H9 (cell line): ENCODE data around the gene ALG14. TPM values are rescaled to one million over a fixed set of nuclear protein-coding genes. Genes with fewer than 3 reads are reported as not detected.

Source experiments
- DNase-seq: peaks from one replicate; pipeline ENCODE4 v3.0.0-alpha.2; 2017
- H2AFZ ChIP-seq: one replicate; pipeline ENCODE4 v1.6.1; 2013; ENCODE audit warnings: mild to moderate bottlenecking, low read length, control low read depth, moderate library complexity
- H2AK5ac ChIP-seq: 2 replicates; pipeline ENCODE4 v1.6.1; 2013; ENCODE audit warnings: low read length, control low read depth, mixed read lengths; ENCODE audit not compliant: insufficient read length
- H2BK120ac ChIP-seq: one replicate; pipeline ENCODE4 v1.6.1; 2013; ENCODE audit warnings: low read depth, mild to moderate bottlenecking, low read length, control low read depth, inconsistent platforms; ENCODE audit not compliant: poor library complexity, severe bottlenecking
- H2BK12ac ChIP-seq: 2 replicates; pipeline ENCODE4 v1.6.1; 2013; ENCODE audit warnings: low read length, control low read depth, mixed read lengths, low read depth; ENCODE audit not compliant: insufficient read length
- H2BK15ac ChIP-seq: 2 replicates; pipeline ENCODE4 v1.6.1; 2013; ENCODE audit warnings: low read depth, low read length, control low read depth
- H2BK20ac ChIP-seq: one replicate; pipeline ENCODE4 v1.6.1; 2013; ENCODE audit warnings: low read depth, mild to moderate bottlenecking, low read length, control low read depth, inconsistent platforms; ENCODE audit not compliant: poor library complexity, severe bottlenecking
- H2BK5ac ChIP-seq: 2 replicates; pipeline ENCODE4 v1.6.1; 2013; ENCODE audit warnings: low read length, control low read depth, mixed read lengths; ENCODE audit not compliant: insufficient read length
- H3K14ac ChIP-seq: 2 replicates; pipeline ENCODE4 v1.6.1; 2013; ENCODE audit warnings: low read length, control low read depth; ENCODE audit not compliant: insufficient read depth
- H3K18ac ChIP-seq: 2 replicates; pipeline ENCODE4 v1.6.1; 2013; ENCODE audit warnings: low read depth, mild to moderate bottlenecking, mixed read lengths, low read length, control low read depth; ENCODE audit not compliant: insufficient read length
- H3K23ac ChIP-seq: 2 replicates; pipeline ENCODE4 v1.6.1; 2013; ENCODE audit warnings: low read length, control low read depth, mixed read lengths, low read depth; ENCODE audit not compliant: insufficient read length
- H3K23me2 ChIP-seq: 2 replicates; pipeline ENCODE4 v1.6.1; 2013; ENCODE audit warnings: low read depth, mild to moderate bottlenecking, mixed read lengths, low read length, control low read depth; ENCODE audit not compliant: insufficient read length, poor library complexity, severe bottlenecking
- H3K27ac ChIP-seq: 2 replicates; pipeline ENCODE4 v1.5.1; 2013; ENCODE audit warnings: low read length, control low read depth, mixed read lengths, low read depth; ENCODE audit not compliant: insufficient read length
- H3K27me3 ChIP-seq: 2 replicates; pipeline ENCODE4 v1.6.1; 2013; ENCODE audit warnings: low read length, control low read depth, inconsistent platforms; ENCODE audit not compliant: insufficient read depth
- H3K4ac ChIP-seq: 2 replicates; pipeline ENCODE4 v1.6.1; 2013; ENCODE audit warnings: low read depth, mild to moderate bottlenecking, control low read depth, inconsistent platforms, low read length, moderate library complexity
- H3K4me1 ChIP-seq: 2 replicates; pipeline ENCODE4 v1.6.1; 2013; ENCODE audit warnings: low read length, control low read depth, inconsistent platforms; ENCODE audit not compliant: insufficient read depth
- H3K4me2 ChIP-seq: 2 replicates; pipeline ENCODE4 v1.6.1; 2013; ENCODE audit warnings: low read length, control low read depth, mixed read lengths; ENCODE audit not compliant: insufficient read length, insufficient read depth
- H3K56ac ChIP-seq: 2 replicates; pipeline ENCODE4 v1.6.1; 2013; ENCODE audit warnings: low read depth, mild to moderate bottlenecking, mixed read lengths, low read length, control low read depth; ENCODE audit not compliant: insufficient read length
- H3K79me1 ChIP-seq: 2 replicates; pipeline ENCODE4 v1.6.1; 2013; ENCODE audit warnings: low read depth, mild to moderate bottlenecking, moderate library complexity, low read length, control low read depth, inconsistent platforms; ENCODE audit not compliant: insufficient read depth, poor library complexity, severe bottlenecking
- H3K79me2 ChIP-seq: 2 replicates; pipeline ENCODE4 v1.6.1; 2013; ENCODE audit warnings: low read length, control low read depth, inconsistent platforms; ENCODE audit not compliant: insufficient read depth
- H3K9ac ChIP-seq: 2 replicates; pipeline ENCODE4 v1.6.1; 2013; ENCODE audit warnings: low read length, control low read depth, mixed read lengths; ENCODE audit not compliant: insufficient read length; ENCODE audit errors: extremely low read depth
- H3K9me3 ChIP-seq: one replicate; pipeline ENCODE4 v1.6.1; 2013; ENCODE audit warnings: low read depth, low read length, inconsistent platforms; ENCODE audit not compliant: control insufficient read depth
- H3T11ph ChIP-seq: one replicate; pipeline ENCODE4 v1.6.1; 2013; ENCODE audit warnings: mild to moderate bottlenecking, low read length, control low read depth, inconsistent platforms
- H4K20me1 ChIP-seq: one replicate; pipeline ENCODE4 v1.6.1; 2013; ENCODE audit not compliant: control insufficient read depth, insufficient read length, insufficient read depth
- H4K5ac ChIP-seq: 2 replicates; pipeline ENCODE4 v1.6.1; 2013; ENCODE audit warnings: low read depth, mild to moderate bottlenecking, mixed read lengths, low read length, control low read depth; ENCODE audit not compliant: insufficient read length
- H4K8ac ChIP-seq: replicated peaks from 2 replicates; pipeline ENCODE4 v1.6.1; 2013; ENCODE audit warnings: low read length, control low read depth, mixed read lengths, low read depth; ENCODE audit not compliant: insufficient read length
- H4K91ac ChIP-seq: 2 replicates; pipeline ENCODE4 v1.6.1; 2013; ENCODE audit warnings: low read depth, mild to moderate bottlenecking, moderate library complexity, mixed read lengths, low read length, control low read depth; ENCODE audit not compliant: insufficient read length
- H3K27ac Mint-ChIP-seq, 3 experiments: 2 replicates in 2 of 3; 3 replicates in 1 of 3; pipeline ENCODE4 v1.8.0; 2020 to 2021; ENCODE audit warnings: mixed read lengths in 3 of 3, mild to moderate bottlenecking in 1 of 3, moderate library complexity in 1 of 3
- H3K27me3 Mint-ChIP-seq: 2 replicates; pipeline ENCODE4 v1.8.0; 2021; ENCODE audit warnings: low read depth, mild to moderate bottlenecking, moderate library complexity, mixed read lengths
- H3K36me3 Mint-ChIP-seq, 3 experiments: 2 replicates in 2 of 3; 3 replicates in 1 of 3; pipeline ENCODE4 v1.8.0; 2020 to 2021; ENCODE audit warnings: low read depth in 3 of 3, mixed read lengths in 3 of 3; ENCODE audit not compliant: insufficient read depth in 1 of 3
- H3K4me1 Mint-ChIP-seq, 2 experiments: 2 replicates each; pipeline ENCODE4 v1.8.0; 2020; ENCODE audit warnings: mixed read lengths in 2 of 2
- H3K4me3 Mint-ChIP-seq, 2 experiments: 2 replicates in 1 of 2; 3 replicates in 1 of 2; pipeline ENCODE4 v1.8.0; 2020 to 2021; ENCODE audit warnings: mild to moderate bottlenecking in 2 of 2, mixed read lengths in 2 of 2, moderate library complexity in 1 of 2
- H3K9me3 Mint-ChIP-seq, 2 experiments: 2 replicates in 1 of 2; 3 replicates in 1 of 2; pipeline ENCODE4 v1.8.0; 2020; ENCODE audit warnings: mild to moderate bottlenecking in 2 of 2, mixed read lengths in 2 of 2, moderate library complexity in 1 of 2
- WGBS: extraction: QIAGEN DNeasy Blood & Tissue Kit; methylation state at CpG from one replicate; pipeline ENCODE4 v1.1.7; 2013; ENCODE audit warnings: missing lambda C conversion rate, low lambda C conversion rate, mixed read lengths; ENCODE audit not compliant: insufficient read length; ENCODE audit errors: extremely low coverage; 5-methylcytosine and 5-hydroxymethylcytosine counted together
- long read RNA-seq: library from polyadenylated mRNA; unstranded; transcript quantifications from one replicate; pipeline ENCODE4 v2.0.0, GENCODE V29; 2020
- total RNA-seq: library from RNA; stranded (reverse); gene quantifications from 2 replicates; pipeline ENCODE4 v1.2.1, GENCODE V29; 2021
- TF ChIP-seq, protein P1 (sequence below): fragments of 200-600 bp; sonication (generic); conservative IDR thresholded peaks from 3 replicates; pipeline ENCODE4 v1.8.0; 2021; ENCODE audit warnings: antibody characterized with exemption, mild to moderate bottlenecking

ALG14 gene
- 2.5 and 2.7 TPM in 2 replicates for total RNA-seq
- long read RNA-seq, full-length matches to known transcripts, result 17 of 19 reads
- long read RNA-seq, partial matches to known transcripts, result 0 of 19 reads
- long read RNA-seq, other reads (novel, unspliced or antisense), result 2 of 19 reads

DNA sequence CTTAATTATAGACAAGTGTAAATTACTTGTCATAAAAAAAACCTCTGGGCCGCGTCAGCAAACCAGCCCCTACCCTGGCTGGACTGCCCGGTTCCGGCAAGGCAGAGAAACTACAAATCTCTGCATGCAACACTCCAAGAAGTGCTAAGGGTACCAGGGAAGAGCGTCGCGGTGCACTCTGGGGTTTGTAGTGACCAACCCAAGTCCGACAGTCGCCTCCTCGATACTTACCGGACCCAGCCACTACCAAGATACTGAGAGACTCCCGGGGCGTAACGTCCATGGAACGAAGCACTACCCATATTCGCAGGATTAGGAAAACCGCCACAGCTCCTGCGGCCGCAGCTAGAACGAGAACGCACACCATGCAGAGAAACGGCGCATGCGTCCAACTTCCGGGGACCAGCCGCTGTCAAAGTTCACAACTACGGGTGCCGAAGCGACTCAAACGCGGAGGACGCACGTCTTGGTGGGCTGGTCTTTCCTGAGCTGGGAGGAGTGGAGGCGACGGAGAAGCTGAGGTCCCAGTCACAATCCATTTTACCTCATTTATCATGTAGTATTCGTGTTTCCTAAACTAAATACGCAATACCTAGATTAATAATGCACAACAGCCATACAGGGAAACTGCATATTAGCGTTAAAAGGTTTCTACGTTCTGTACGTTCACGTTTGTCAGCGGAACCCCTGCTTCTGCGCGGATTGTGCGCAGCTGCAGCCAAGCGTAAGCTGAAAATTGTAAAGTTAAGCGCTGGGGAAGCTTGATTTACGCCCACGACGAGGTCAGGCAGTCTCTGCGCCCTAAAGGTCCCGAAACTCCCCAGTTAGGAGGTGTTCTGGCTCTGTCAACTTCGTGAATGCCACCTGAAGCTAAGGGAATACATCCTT, at the start of gene ALG14:
Gene ALG14, minus strand, starts transcription at position 420 of the 888 bp plus-strand sequence. Its CDS starts 53 bp downstream, at position 367.
- Histone ChIP-seq H4K91ac (no peak within 1 kb of the TSS), H3K27me3 (no peaks in the 10 kb centered on the region), H3K79me1 (no peaks in the 10 kb centered on the region), H3K9ac (peak within 1 kb of the TSS; percentile 17), H3K23ac (no peak within 1 kb of the TSS), H3K23me2 (peaks cover 4% of the 10 kb centered on the region), H3K14ac (no peak within 1 kb of the TSS), H3K27ac (no peak within 1 kb of the TSS), H3K9me3 (no peaks in the 10 kb centered on the region), H4K5ac (no peak within 1 kb of the TSS), H3K79me2 (no peaks in the 10 kb centered on the region), H3K56ac (no peak within 1 kb of the TSS), H3K4ac (no peak within 1 kb of the TSS), H2BK5ac (no peak within 1 kb of the TSS), H2BK120ac (no peak within 1 kb of the TSS), H2BK12ac (no peak within 1 kb of the TSS), H3K18ac (no peak within 1 kb of the TSS), H2BK20ac (no peak within 1 kb of the TSS), H2AFZ (peak within 1 kb of the TSS; percentile 4), H4K8ac (no peak within 1 kb of the TSS), H3K4me2 (peak within 1 kb of the TSS; percentile 74), H3T11ph (no peak within 1 kb of the TSS), H2BK15ac (no peak within 1 kb of the TSS), H3K4me1 (no peaks in the 10 kb centered on the region), H2AK5ac (no peak within 1 kb of the TSS), H4K20me1 (no peaks in the 10 kb centered on the region)
- H3K4me3 Mint-ChIP-seq, result peak within 1 kb of the TSS; percentile 98 to 99
- TF ChIP-seq, protein P1, sequence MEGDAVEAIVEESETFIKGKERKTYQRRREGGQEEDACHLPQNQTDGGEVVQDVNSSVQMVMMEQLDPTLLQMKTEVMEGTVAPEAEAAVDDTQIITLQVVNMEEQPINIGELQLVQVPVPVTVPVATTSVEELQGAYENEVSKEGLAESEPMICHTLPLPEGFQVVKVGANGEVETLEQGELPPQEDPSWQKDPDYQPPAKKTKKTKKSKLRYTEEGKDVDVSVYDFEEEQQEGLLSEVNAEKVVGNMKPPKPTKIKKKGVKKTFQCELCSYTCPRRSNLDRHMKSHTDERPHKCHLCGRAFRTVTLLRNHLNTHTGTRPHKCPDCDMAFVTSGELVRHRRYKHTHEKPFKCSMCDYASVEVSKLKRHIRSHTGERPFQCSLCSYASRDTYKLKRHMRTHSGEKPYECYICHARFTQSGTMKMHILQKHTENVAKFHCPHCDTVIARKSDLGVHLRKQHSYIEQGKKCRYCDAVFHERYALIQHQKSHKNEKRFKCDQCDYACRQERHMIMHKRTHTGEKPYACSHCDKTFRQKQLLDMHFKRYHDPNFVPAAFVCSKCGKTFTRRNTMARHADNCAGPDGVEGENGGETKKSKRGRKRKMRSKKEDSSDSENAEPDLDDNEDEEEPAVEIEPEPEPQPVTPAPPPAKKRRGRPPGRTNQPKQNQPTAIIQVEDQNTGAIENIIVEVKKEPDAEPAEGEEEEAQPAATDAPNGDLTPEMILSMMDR, result no peak
- no CpG with 5 or more reads among the region's 53 CpGs for WGBS
- peaks cover 7 to 9% of the 10 kb centered on the region in 2 experiments; a peak in 3 of 4 replicates for H3K4me1 Mint-ChIP-seq
- H3K36me3 Mint-ChIP-seq, result no peaks in the 10 kb centered on the region
- DNase-seq, result peak; percentile 94
- no peaks in the 10 kb centered on the region; the same call in 1 of the 2 replicates for H3K27me3 Mint-ChIP-seq
- no peaks in the 10 kb centered on the region for H3K9me3 Mint-ChIP-seq
- H3K27ac Mint-ChIP-seq, result peak within 1 kb of the TSS; percentile 53 to 97 (median 96); a peak in 5 of 7 replicates
